AG04450 (cell line): ENCODE measurements around the gene HNMT. TPM values are rescaled to one million over a fixed set of nuclear protein-coding genes. Genes with fewer than 3 reads are reported as not detected.

ENCODE experiments used
- CTCF ChIA-PET: fragments of 300-600, 350-600 bp; formaldehyde crosslinking; extraction: SDS; loops from one replicate; lab custom pipeline; 2022; ENCODE audit warnings: antibody characterized with exemption, inconsistent platforms; lab: Charles Lee
- POLR2A ChIA-PET: fragments of 350-600 bp; formaldehyde crosslinking; extraction: SDS; loops from one replicate; lab custom pipeline; 2021; ENCODE audit warnings: antibody characterized with exemption, inconsistent platforms; lab: Yijun Ruan, JAX
- DNase-seq: peaks from one replicate; pipeline ENCODE4 v3.0.0-alpha.2; 2011; ENCODE audit warnings: low read depth, low spot score
- H3K27ac ChIP-seq: one replicate; pipeline ENCODE4 v1.5.1; 2012; ENCODE audit warnings: low read depth, low read length, control low read depth
- H3K27me3 ChIP-seq: one replicate; pipeline ENCODE4 v1.6.0; 2012; ENCODE audit warnings: low read length; ENCODE audit not compliant: control insufficient read depth, insufficient read depth
- H3K4me3 ChIP-seq: 2 replicates; pipeline ENCODE4 v1.5.1; 2011; ENCODE audit warnings: mild to moderate bottlenecking, low read depth, low read length, control low read depth
- H3K9me3 ChIP-seq: 2 replicates; pipeline ENCODE4 v1.5.1; 2012; ENCODE audit warnings: low read length; ENCODE audit not compliant: control insufficient read depth, insufficient read depth
- polyA plus RNA-seq: library from polyadenylated mRNA; depleted of rRNA; stranded (reverse); fragments of >200 nt; gene quantifications from 2 replicates; pipeline ENCODE4 v1.2.3, GENCODE V29; 2011
- TF ChIP-seq, protein P1 (sequence below): IDR thresholded peaks from 2 replicates; pipeline ENCODE4 v1.5.1; 2011; ENCODE audit warnings: low read depth, low read length, control low read depth, inconsistent platforms

HNMT gene
- polyA plus RNA-seq, 1 experiment: 47.0 TPM

DNA sequence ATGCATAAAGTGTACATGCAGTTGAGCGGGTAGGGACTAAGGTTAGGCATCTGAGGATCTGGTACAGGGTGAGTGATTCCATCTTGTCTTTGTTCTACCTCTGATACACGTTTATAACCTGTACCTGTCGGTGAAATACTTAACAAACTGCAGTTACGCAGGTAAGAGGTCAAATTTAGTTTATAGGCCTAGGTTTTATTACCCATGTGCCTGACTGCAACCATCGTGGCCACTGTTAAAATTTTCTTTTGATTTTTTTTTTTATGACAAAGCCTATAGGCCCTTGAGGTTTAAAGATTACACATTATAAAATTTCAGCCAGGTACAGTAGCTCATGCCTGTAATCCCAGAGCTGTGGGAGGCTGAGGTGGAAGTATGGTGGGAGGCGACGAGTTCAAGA lies 15.4 kb upstream of the HNMT start:
- H3K27ac ChIP-seq: no peak overlapping the region
- TF ChIP-seq, protein P1, sequence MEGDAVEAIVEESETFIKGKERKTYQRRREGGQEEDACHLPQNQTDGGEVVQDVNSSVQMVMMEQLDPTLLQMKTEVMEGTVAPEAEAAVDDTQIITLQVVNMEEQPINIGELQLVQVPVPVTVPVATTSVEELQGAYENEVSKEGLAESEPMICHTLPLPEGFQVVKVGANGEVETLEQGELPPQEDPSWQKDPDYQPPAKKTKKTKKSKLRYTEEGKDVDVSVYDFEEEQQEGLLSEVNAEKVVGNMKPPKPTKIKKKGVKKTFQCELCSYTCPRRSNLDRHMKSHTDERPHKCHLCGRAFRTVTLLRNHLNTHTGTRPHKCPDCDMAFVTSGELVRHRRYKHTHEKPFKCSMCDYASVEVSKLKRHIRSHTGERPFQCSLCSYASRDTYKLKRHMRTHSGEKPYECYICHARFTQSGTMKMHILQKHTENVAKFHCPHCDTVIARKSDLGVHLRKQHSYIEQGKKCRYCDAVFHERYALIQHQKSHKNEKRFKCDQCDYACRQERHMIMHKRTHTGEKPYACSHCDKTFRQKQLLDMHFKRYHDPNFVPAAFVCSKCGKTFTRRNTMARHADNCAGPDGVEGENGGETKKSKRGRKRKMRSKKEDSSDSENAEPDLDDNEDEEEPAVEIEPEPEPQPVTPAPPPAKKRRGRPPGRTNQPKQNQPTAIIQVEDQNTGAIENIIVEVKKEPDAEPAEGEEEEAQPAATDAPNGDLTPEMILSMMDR: no peak
- no peaks in the 10 kb centered on the region for H3K27me3 ChIP-seq
- no peak overlapping the region for H3K4me3 ChIP-seq
- POLR2A ChIA-PET: interaction anchor here (0.9 kb wide), 1 partner anchor 15 kb away, joined by 3 read pairs; no protein-coding TSS in a partner anchor
- H3K9me3 ChIP-seq: no peaks in the 10 kb centered on the region
- CTCF ChIA-PET: interaction anchor here (1.2 to 2.6 kb wide), 8 partner anchors 8 to 878 kb away, joined by 4 to 37 read pairs (median 6); partner anchors contain the start of gene HNMT
- DNase-seq: no peak

DNA sequence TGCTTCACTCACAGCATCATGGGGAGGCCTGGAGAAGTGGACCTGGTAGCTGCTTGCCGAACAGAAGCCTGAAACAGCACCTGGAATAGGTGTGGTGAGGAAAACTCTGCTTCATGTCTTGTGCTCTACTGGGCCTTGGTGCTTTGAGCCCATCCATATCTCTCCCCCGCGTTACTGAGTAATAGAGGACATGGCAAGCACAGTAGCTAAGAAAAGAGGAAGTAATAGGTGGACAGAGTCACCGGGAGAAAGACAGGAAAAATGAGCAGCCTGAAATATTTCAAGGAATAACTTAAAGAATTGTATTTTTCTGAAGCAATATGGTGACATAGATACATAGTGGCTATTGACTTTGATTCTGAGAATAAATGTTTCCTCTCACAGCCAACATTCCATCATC lies 14.0 kb upstream of the HNMT start:
- POLR2A ChIA-PET: no interaction called here
- H3K9me3 ChIP-seq: no peaks in the 10 kb centered on the region
- CTCF ChIA-PET: interaction anchor here (0.7 to 2.6 kb wide), 3 partner anchors 10 to 632 kb away, joined by 5 to 37 read pairs (median 6); no protein-coding TSS in a partner anchor
- H3K27me3 ChIP-seq: no peaks in the 10 kb centered on the region
- no peak overlapping the region for H3K4me3 ChIP-seq
- no peak for DNase-seq
- TF ChIP-seq, protein P1: no peak
- no peak overlapping the region for H3K27ac ChIP-seq

DNA sequence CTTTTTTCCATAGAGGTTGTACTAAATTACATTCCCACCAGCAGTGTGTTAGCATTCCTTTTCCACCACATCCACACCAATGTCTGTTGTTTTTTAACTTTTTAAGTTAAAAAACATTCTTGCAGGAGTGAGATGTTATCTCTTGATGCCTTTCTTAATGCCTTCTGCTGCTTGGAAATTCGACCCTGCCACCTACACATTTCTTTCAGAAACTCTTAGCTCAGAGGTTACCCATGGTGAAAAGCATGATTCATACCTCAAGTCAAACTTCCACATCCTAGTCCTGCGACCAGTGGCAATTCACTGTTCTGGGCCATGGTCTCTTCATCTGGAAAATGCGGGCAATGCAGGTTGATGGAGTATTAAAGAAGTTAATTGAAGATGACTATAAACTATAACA lies 12.7 kb upstream of the HNMT start:
- Histone ChIP-seq H3K4me3 (no peak overlapping the region), H3K27ac (no peak overlapping the region), H3K27me3 (no peaks in the 10 kb centered on the region), H3K9me3 (no peaks in the 10 kb centered on the region)
- ChIA-PET POLR2A (interaction anchor here (0.6 kb wide), 1 partner anchor 13 kb away, joined by 9 read pairs; the partner anchor contains the start of gene HNMT), CTCF (interaction anchor here (0.5 to 0.6 kb wide), 2 partner anchors 12 to 22 kb away, joined by 3 to 6 read pairs; no protein-coding TSS in a partner anchor)
- peak; percentile 55 for DNase-seq
- TF ChIP-seq, protein P1: no peak

DNA sequence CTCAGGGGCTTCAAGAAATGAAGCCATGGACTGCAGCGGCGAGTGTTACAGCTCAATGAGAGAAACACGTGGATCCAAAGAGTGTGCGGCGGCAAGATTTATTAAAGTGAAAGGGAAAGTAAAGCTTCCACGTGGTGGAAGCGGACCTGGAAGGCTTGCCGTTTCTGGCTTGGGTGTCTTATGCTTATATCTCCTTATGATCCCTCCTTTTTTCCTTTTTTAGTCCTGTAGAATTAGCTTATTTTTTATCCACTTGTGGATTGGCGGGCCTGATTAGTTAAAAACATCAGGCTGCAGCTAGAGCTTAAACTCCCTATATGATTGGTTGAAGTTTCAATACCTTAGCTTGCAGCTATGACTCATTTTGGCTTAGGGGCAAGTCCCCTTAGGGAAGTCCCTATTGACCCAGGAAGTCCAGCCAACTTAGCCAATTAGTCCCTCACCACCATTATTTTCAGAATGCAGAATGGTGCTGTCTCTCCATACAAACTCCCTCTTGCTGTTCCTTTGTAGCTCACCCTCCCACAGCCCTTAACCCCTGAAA lies 11.6 kb upstream of the HNMT start:
- Histone ChIP-seq H3K27ac (no peak overlapping the region), H3K4me3 (no peak overlapping the region), H3K27me3 (no peaks in the 10 kb centered on the region), H3K9me3 (no peaks in the 10 kb centered on the region)
- DNase-seq: no peak
- ChIA-PET POLR2A (no interaction called here), CTCF (interaction anchor here (2.5 kb wide), 1 partner anchor 421 kb away, joined by 9 read pairs; no protein-coding TSS in a partner anchor)
- TF ChIP-seq, protein P1: no peak

DNA sequence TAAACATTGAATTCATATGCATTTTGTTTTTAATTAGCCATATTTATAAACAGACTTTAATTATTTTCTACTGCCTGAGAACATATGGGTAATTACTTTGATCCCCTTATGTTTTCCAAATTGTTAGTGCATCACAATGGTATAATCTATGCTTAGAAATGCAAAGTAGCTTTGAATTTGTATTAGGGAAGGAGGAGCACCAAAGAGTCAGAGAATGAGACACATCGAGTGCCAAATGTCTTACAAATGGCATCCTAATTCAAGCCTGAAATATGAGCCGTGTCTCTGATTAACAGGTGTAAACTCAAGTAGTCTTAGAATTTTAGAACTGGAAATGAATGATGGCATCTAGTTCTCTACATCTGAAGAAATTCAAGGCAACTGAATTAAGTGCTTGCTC lies 8.7 kb upstream of the HNMT start:
- Histone ChIP-seq H3K27me3 (no peaks in the 10 kb centered on the region), H3K4me3 (no peak overlapping the region), H3K27ac (no peak overlapping the region), H3K9me3 (no peaks in the 10 kb centered on the region)
- no peak for DNase-seq
- POLR2A ChIA-PET: no interaction called here
- CTCF ChIA-PET: interaction anchor here (0.6 kb wide), 1 partner anchor 132 kb away, joined by 6 read pairs; no protein-coding TSS in a partner anchor
- TF ChIP-seq, protein P1: no peak
